CD4-positive, alpha-beta T cell treated with Interleukin-2 at 100 ng/mL for 4 hours (primary cell): Measurements from ENCODE around the gene CHERP.
"Not testable (repeated sequence)": the region's sequence is repeated elsewhere in the genome, so short reads cannot be mapped to it uniquely, and the experiment has no call there.

ENCODE experiments used
- DNase-seq: peaks from one replicate; pipeline ENCODE4 v3.0.0-alpha.2; 2020; ENCODE audit warnings: low spot score

CHERP gene

DNA sequence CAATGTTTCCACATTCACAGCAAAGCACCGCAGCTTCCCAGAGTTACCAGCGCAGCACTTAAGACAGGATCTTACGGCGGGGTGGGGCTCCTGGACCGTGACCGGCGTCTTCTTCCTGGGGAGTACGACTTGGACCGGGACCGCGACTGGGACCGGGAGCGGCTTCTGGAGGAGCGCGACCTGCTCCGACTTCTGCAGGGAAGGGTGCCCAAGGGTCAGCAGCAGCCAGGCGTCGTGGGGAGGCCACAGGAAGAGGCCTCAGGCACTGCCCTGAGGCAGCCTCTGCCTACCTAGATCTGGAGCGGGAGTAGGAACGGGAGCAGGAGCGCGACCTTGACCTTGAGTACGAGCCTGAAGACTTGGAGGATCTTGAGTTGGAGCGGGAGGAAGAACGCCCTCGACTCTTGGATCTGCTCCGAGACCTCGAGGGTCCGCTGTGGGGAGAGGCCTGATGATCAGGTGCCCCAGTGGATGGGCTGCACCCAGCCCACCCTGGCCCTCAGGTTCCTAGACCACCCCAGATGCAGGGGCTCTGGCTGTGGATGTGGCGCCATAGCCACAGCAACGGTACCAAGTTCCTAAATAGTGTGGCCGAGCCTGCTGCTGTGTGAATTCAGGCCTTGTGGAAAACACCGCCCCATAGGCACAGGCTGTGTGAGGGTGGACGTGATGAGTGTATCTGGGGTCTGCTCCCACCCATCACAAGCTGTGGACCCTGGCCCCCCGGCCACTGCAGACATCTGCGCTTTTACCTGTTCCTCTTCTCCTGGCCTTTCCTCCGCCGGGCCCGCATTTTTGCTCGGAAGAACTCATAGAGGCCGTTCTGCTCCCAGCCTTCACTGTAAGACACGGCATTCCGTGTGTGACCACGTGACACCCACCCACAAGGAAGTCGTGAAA, 21.9 kb downstream of the CHERP start:
- no peak for DNase-seq

DNA sequence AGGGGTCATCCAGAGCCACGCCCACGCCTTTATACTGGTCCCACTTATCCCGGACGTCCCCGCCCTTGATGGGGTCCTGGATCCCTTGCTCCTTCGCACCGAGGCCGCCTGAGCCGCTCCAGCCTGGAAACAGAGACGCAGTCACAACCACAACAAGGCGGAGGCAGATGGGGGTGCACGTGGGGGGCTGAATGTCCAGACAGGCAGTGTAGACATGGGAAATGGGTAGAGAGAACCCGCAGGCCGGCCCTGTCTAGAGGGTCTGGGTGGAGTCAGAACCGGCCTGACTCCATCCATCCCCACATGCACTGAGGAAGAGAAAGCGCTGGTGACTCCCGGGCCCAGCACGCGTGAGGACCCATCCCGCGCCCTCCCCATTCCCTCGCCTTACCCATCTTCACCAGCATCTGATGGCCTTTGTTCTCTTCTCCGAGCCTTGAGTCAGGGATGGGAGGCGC, 23.0 kb downstream of the CHERP start:
- DNase-seq, result no peak

DNA sequence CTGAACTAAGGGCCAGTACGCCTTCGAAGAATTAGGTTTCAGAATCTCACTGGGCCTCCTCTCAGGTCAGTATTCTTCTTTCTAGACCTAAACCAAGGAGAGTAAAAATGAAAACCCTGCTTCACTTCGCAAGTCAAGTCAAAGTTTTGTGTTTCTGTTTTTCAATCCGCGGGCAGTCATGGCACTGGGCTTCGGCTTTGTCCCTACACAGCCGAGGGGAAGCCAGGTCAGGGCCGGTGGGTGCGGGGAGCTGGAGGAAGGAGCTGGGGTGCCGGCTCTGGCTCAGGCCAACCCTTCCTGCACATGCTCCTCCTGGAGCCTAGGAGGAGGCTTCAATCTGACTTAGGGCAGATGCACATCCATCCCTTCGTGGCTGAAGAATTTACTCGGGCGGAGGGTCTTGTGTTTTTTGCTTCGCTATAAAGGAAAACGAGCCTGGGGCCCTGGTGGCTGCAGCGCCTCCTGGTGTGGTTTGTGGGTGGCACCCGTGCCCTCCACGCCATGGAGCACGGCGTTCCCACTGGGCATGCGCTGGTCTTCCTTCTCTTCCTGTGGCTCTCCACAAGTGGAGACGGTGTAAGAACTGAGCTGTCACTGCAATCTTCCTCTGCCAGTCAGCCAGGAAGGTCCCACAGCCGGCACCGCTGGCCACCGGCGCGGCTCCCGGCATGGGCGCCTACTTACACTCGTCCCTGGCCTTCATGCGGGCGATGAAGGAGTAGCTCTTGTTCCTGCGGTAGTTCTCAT, 23.6 kb downstream of the CHERP start:
- DNase-seq, result no peak

DNA sequence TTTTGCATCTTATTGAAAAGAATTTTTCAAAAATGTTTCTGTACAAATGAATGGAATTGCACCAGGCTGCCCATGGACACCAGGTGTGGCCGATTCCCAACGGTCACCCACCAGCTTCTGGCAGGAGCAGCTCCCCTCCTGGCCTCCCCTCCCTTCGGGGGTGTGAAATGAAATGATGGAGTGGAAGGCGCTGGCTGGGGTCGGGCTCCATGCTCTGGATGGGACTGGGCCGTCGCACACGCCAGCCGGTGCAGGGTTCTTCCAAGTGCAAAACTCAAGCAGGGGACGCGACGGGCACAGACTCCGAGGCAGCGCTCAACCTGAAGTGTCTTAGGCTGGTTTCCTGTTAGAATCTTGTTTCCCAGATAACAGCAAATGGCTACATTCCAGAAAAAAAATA, 24.2 kb downstream of the CHERP start:
- DNase-seq, result no peak

- no peak for DNase-seq
These were observed 25.2 kb downstream of the CHERP start for GRCh38 chr19:16516923-16517610.

- no peak for DNase-seq
These were observed 25.9 kb downstream of the CHERP start for GRCh38 chr19:16516381-16516780.

GRCh38 chr19:16514383-16515019, 27.7 kb downstream of the CHERP start:
- no peak for DNase-seq

GRCh38 chr19:16512611-16513010, 29.6 kb downstream of the CHERP start:
- DNase-seq, result not testable (repeated sequence)

GRCh38 chr19:16509141-16510061, 32.8 kb downstream of the CHERP start:
- no peak for DNase-seq

- DNase-seq, result no peak
These were observed 33.7 kb downstream of the CHERP start for GRCh38 chr19:16508546-16508945.

- DNase-seq, result no peak
These were observed 35.3 kb downstream of the CHERP start for GRCh38 chr19:16506961-16507360.

GRCh38 chr19:16506161-16506560, 36.1 kb downstream of the CHERP start:
- DNase-seq, result not testable (repeated sequence)

- no peak for DNase-seq
These were observed 38.0 kb downstream of the CHERP start for GRCh38 chr19:16504271-16504670.

DNA sequence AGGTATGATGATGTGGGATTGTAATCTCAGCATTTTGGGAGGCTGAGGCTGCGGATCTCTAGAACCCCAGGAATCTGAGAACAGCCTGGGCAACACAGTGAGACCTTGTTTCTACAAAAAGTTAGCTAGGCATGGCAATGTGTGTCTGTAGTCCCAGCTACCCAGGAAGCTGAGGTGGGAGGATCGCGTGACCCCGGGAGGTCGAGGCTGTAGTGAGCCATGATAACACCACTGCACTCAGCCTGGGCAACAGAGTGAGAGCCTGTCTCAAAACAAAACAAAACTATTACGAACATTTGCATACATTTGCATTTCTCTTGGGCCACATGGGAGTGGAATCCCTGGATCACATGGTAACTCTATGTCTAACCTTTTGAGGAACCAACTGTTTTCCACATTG, 44.4 kb downstream of the CHERP start:
- DNase-seq, result no peak

GRCh38 chr19:16497042-16497441, 45.2 kb downstream of the CHERP start:
- DNase-seq, result no peak

DNA sequence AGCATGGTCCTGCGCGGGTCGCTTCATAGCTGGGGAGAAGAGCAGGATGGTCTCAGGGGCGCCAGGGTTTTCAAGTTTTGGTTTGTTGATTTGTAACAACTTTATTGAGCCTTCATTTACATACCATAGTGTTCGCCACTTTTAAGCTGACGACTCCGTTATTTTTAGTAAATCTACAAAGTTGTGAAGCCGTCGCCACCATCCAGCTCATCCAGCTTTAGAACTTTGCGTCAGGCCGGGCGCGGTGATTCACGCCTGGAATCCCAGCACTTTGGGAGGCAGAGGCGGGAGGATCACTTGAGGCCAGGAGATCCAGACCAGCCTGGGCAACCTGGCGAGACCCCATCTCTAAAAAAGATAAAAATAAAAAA, 45.6 kb downstream of the CHERP start:
- DNase-seq, result no peak

DNA sequence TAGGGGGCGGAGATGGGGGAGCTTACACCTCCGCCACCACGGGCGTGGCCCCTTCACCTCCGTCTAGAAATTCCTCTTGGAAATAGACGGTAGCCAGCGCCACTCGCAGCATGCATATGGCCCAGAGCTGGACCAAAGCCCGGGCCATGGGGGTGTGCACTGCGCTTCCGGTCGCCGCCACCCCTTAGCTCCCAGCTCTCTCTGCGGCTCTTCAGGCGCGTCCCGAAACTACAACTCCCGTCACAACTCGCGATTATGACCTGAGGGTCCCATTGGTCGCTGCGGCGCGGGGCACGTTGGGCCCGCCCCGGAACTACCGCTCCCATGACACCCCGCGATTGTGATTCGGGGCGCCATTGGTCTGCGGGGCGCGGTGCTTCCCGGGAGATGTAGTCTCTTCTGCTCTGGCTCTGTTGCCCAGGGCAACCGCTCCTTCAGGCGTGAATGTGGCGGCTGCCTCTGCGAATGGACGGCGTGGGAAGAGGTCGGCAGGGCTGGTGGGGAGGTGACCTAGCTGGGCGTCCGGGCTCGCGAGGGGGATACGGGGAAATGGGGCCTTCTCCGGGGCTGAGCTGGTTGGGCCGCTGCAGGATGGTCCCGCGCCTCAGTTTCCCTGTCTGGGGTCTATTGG, 46.1 kb downstream of the CHERP start, which contains the start of the genes C19orf44 and CALR3:
C19orf44 (plus strand) TSS at position 413 of the 631 bp plus-strand sequence. CDS start 4,399 bp downstream, outside the sequence.
CALR3 (minus strand) TSS at position 186 of the 631 bp plus-strand sequence; CDS start at position 148, 38 bp downstream.
- peak; percentile 97 for DNase-seq

DNA sequence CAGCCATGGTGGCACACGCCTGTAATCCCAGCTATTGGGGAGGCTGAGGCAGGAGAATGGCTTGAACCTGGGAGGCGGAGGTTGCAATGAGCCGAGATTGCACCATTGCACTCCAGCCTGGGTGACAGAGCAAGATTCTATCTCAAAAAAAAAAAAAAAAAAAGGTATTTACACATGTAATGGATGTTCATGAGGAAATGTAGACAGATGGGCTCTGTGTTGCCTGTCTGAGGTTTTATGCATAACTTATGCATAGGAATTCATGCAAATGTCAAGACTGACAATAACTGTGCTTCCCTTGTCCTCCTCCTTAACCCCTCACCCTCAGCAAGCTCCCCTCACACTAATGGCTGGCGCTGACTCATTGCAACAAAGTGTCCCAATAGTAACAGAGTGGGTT, 55.8 kb downstream of the CHERP start:
- DNase-seq, result not testable (repeated sequence)

DNA sequence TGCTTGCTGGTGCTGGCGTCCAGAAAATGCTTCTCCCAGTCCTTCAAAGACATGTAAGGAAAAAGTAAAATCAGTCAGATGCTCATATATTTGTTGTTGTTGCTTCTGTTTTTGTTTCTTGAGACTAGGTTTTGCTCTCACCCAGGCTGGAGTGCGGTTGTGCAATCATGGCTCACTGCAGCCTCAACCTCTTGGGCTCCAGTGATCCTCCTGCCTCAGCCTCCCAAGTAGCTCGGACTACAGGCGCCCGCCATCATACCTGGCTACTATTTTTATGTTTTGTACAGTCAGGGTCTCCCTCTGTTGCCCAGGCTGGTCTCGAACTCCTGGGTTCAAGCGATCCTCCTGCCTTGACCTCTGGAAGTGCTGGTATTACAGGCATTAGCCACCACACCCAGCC, 59.5 kb downstream of the CHERP start:
- no peak for DNase-seq

DNA sequence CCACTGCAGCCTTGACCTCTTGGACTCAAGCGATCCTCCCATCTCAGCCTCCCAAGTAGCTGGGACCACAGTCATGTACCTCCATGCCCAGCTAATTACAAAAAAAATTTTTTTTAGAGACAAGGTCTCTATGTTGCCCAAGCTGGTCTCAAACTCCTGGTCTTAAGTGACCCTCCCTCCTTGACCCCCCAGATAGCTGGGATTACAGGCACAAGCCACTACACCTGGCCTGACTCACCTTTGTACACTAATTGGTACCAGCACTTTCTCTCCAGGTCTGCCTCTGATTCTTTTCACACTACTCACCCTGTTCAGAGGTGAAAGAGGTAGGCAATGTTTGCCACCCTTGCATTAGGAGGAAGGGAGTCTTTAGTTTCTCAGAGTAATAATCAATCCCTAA, 64.9 kb downstream of the CHERP start:
- no peak for DNase-seq
